Activated naive CD4-positive, alpha-beta T cell treated with Interleukin-2 at 50 U/mL for 16 hours (primary cell): ENCODE data around the gene TIGIT.

Experiments
- DNase-seq: peaks from one replicate; pipeline ENCODE4 v3.0.0-alpha.2; 2020

TIGIT gene

DNA sequence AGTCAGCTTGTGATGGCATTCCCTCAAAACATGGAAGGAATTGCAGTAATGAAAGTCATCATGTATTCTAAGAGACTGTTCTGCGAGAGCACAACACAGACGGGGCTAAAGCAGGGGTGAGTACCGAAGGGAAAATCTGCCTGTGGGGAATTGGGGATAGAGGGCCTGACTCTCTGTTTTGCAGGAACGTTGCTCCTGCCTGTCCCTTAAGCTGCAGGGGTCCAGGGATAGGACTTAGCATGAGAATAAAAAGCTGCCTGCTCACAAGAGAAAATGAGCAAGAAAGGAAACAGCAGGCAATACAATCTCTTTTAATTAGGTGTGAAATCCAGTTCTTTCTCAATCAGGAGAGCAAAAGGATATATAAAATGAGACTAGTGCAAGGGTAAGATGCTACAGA, 62.2 kb downstream of the TIGIT start:
- no peak for DNase-seq

DNA sequence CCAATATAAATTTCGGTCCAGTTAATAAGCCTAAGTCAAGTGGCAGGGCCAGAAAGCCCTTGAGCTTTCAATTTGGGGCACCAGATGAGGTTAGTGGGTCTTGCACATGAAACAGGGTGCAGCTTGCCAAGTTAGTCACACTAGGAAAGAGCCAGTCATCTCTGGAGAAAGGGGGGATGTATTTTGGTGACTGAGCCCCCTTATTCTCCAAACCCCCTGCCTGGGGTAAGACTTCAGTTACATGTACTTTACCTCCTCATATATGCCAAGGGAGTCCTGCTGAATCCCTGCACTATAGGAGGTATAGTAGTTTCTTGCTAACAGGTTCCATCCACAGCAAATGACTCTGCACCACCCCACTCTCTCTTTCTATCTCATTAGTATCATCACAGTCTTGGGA, 62.7 kb downstream of the TIGIT start:
- DNase-seq = no peak
